ENCODE measurements around the gene LRIT2.

LRIT2 gene

DNA sequence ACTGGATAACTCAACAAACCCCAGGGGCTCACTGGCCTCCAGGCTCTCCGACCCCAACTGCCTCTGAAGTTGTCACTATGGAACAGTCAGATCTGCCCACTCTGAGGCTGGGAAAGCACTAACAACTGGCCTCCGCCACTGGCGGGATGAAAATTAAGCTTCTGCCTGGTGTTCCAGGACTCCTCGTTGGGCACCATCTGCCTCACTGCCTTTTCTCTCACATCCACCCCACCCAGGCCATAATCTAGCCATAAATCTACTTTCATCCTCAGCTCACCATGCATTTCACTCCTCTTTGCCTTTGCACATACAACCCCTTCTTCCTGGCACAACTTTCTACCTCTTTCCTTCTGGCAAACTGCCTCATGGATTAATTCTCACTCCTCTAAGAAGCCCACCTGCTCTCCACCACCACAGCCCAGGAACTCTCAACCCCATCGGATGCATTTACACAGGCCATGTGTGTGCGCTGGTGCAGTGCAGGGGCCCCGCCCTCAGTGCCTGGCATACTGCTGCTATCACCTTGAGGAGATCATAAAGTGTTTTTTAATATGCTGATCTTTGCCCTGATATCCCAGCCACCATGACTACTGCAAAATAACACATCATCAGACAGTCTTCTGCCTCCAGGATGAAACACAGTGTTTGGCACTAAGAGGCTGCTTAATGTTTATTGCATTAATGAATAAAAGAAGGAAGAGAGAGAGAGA is 27.0 kb downstream of the LRIT2 start:
- Histone ChIP-seq H3K9me3 (peaks cover 6% of the 10 kb centered on the region; the same call in 1 of the 2 replicates), H3K27ac (no peak overlapping the region), H3K36me3 (no peaks in the 10 kb centered on the region), H3K27me3 (peaks cover 40% of the 10 kb centered on the region), H3K4me2 (no peak overlapping the region), H3K4me3 (no peak overlapping the region), H4K20me1 (no peaks in the 10 kb centered on the region), H3K4me1 (no peaks in the 10 kb centered on the region), H3K9ac (no peak overlapping the region)
- TF ChIP-seq Cebpa-rat (IDR thresholded peaks at IDR 0.05) = no peak

DNA sequence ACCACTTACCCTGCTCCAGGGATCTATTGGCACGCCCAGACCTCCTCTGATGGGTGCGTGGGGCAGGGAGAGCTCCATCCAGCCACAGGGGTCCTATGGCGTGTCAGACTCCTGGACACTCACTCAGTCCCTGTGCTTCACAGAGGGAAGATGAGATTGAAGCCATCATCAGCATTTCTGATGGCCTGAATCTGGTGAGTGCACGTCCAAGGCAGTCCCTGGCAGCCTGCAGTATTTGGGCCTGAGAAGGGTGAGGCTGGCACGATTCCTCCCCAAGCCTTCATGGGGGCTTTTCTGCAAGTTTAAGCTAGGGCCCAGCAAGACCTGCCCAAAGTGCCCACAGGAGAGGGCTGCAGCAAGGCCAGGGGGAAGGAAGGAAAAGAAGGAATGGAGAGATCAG is 27.7 kb downstream of the LRIT2 start:
- TF ChIP-seq Cebpa-rat (IDR thresholded peaks at IDR 0.05) = no peak

DNA sequence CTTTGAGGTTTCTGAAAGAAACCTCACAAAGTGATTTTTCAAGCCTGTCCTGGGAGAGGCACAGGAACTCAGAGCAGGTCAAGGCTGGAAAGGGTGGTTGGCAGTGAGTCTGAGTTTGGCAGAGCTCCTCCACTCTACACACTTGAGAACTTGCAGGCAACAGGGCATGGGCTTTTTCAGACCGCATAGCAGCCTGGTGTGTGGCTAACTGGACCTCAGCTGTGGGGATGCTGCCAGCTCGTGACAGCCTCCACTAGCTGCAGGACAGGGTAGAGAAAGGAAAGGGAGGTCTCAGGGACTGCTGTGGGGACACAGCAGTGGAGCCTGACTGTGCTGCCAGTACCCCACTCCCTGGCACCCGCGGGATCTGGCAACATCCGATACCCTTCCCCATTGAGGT is 28.4 kb downstream of the LRIT2 start:
- Histone ChIP-seq H3K4me2 (no peak overlapping the region), H3K27ac (no peak overlapping the region), H3K9ac (no peak overlapping the region), H3K9me3 (peaks cover 6% of the 10 kb centered on the region; the same call in 1 of the 2 replicates), H3K36me3 (no peaks in the 10 kb centered on the region), H3K4me3 (no peak overlapping the region), H3K4me1 (no peaks in the 10 kb centered on the region), H4K20me1 (no peaks in the 10 kb centered on the region), H3K27me3 (peaks cover 50% of the 10 kb centered on the region)
- TF ChIP-seq Cebpa-rat (IDR thresholded peaks at IDR 0.05) = no peak

More for the DNA sequence above, 27.7 kb downstream of the LRIT2 start:
- H3K9ac ChIP-seq = no peak overlapping the region
- no peak overlapping the region for H3K4me2 ChIP-seq
- no peaks in the 10 kb centered on the region for H3K36me3 ChIP-seq
- H3K4me1 ChIP-seq = no peaks in the 10 kb centered on the region
- peaks cover 6% of the 10 kb centered on the region; the same call in 1 of the 2 replicates for H3K9me3 ChIP-seq
- H3K4me3 ChIP-seq = no peak overlapping the region
- H3K27ac ChIP-seq = no peak overlapping the region
- no peaks in the 10 kb centered on the region for H4K20me1 ChIP-seq
- peaks cover 48% of the 10 kb centered on the region for H3K27me3 ChIP-seq

DNA sequence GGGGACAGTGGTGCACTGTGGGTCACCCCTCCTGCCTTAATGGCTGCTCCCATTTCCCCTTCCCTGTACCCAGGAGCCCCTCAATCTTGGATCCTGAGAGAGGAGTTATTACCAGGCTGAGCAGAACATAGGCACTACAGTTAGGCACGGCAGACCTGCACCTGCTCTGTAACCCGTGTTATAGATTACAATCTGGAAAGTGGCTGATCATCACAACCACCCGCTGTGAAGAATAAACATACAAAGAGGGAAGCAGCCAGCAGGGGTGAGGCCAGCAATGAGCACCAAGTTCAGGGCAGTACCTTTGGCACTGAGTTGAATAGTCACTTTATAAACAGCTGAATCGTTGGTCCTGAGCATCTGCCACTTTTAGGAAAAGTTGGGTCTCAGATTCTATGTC is 29.3 kb downstream of the LRIT2 start:
- no peaks in the 10 kb centered on the region for H3K36me3 ChIP-seq
- no peak overlapping the region for H3K4me3 ChIP-seq
- no peak overlapping the region for H3K9ac ChIP-seq
- H3K4me2 ChIP-seq = no peak overlapping the region
- no peak overlapping the region for H3K27ac ChIP-seq
- H3K27me3 ChIP-seq = peaks cover 50% of the 10 kb centered on the region
- peaks cover 6% of the 10 kb centered on the region; the same call in 1 of the 2 replicates for H3K9me3 ChIP-seq
- TF ChIP-seq Cebpa-rat (IDR thresholded peaks at IDR 0.05) = no peak
- no peaks in the 10 kb centered on the region for H3K4me1 ChIP-seq
- H4K20me1 ChIP-seq = no peaks in the 10 kb centered on the region

DNA sequence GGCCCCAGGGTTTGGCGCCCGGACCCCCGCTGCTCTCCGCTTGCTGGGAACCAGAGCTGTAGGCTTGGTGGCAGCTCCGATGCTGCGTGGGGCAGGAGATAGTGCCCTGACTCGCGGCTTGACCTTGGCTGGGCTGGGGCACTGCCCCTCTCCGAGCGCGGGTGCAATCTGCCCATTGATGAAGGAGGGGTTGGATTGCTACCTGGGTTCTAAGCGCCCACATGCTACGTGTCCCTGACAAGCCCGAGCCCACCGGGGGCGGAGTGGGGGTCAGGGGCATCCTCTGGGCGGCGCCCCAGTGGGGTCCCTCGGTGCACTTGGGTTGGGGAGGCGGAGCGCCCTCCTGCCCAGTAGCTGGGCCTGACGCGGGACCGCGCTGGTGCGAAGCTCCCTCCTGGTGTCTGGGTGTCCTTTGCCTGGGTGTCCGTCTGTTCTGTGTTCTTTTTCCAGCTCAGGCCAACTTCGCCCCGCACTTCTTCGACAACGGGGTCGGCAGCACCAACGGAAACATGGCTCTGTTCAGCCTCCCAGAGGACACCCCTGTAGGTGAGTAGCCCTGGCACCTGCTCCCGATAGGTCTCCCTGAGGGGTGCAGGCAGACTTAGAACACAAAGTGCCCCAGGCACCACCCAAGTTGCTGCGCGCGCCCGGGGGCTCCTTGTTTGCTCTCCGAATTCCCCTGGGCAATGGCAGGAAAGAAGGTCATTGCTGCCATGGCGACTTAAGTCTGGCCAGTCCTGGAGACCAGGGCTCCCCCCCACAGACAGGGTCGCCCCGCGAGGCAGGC is 30.1 kb downstream of the LRIT2 start:
- no peak overlapping the region for H3K4me3 ChIP-seq
- no peak overlapping the region for H3K27ac ChIP-seq
- H3K36me3 ChIP-seq = no peaks in the 10 kb centered on the region
- H3K9ac ChIP-seq = no peak overlapping the region
- TF ChIP-seq Cebpa-rat (IDR thresholded peaks at IDR 0.05) = no peak
- H3K27me3 ChIP-seq = peaks cover 50% of the 10 kb centered on the region
- H3K9me3 ChIP-seq = peaks cover 6% of the 10 kb centered on the region; the same call in 1 of the 2 replicates
- no peak overlapping the region for H3K4me2 ChIP-seq
- no peaks in the 10 kb centered on the region for H4K20me1 ChIP-seq
- no peaks in the 10 kb centered on the region for H3K4me1 ChIP-seq

DNA sequence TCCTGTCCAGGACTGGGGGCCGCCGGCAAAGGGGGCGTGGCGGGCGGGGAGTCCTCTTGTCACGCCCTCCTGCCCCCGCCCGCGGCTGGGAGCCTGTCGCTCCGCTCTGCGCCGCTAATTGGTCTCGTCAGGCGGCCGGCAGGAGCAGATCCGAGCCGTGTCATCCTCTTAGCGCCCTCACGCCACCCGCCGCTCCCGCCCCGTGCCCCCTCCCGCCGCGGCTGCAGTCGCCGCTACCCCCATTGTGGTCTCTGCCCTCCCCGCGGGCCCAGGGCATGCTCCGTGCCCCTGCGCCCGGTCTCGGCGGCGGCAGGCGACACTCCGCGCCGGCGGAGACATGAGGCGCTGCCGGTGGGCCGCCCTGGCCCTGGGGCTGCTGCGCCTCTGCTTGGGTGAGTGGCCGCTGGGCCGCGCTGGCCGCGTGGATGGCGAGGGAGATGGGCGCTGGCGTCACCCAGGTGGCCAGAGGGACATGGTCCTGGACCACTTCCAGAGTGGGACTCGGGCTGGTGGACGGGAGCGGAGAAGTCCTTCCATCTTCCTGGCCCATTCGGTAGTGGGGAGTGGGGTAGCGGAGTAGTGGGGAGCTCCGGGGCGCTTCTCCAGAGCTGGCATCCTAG is 30.8 kb downstream of the LRIT2 start, which contains the start of gene CDHR1:
Gene CDHR1 (plus strand): TSS at position 114 of the 620 bp plus-strand sequence. CDS start 224 bp downstream, at position 338.
- no peak within 1 kb of the TSS for H3K27ac ChIP-seq
- H3K4me1 ChIP-seq = no peaks in the 10 kb centered on the region
- H3K36me3 ChIP-seq = no peaks in the 10 kb centered on the region
- TF ChIP-seq Cebpa-rat (IDR thresholded peaks at IDR 0.05) = no peak
- H3K27me3 ChIP-seq = peaks cover 50% of the 10 kb centered on the region
- H3K4me2 ChIP-seq = peak within 1 kb of the TSS; percentile 39
- no peak within 1 kb of the TSS for H3K9ac ChIP-seq
- no peak within 1 kb of the TSS for H3K4me3 ChIP-seq
- H3K9me3 ChIP-seq = peaks cover 6% of the 10 kb centered on the region; the same call in 1 of the 2 replicates
- H4K20me1 ChIP-seq = no peaks in the 10 kb centered on the region

DNA sequence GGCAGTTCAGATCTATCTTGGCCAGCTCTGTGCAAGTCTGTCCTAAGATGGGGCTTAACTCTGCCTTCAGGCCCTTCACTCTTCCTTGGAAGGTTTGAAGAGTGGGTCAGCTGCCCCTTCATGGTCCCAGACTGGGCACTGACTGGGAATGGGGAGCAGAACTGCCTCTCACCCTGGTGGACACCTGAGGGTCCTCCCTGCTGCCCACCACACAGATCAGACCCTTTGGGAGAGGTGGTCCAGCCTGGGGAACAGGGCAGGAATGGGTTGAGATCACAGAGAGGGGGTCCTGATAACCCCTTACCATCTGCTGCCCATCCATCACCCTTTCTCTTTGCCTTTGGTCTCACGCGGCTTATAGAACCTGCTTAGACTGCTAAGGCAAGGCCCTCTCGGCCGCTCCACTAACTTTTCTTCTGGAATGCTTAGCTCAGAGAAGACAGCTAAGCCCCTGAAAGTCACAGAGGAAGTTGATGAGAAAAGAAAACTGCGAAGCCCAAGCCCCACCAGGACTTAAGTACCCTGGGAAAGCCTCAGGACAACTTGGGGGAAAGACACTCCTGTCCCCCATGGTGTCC is 31.4 kb downstream of the LRIT2 start:
- Histone ChIP-seq H3K4me1 (no peaks in the 10 kb centered on the region), H4K20me1 (no peaks in the 10 kb centered on the region), H3K4me2 (peak overlapping the region; percentile 39), H3K9ac (no peak overlapping the region), H3K36me3 (no peaks in the 10 kb centered on the region), H3K4me3 (no peak overlapping the region), H3K9me3 (peaks cover 6% of the 10 kb centered on the region; the same call in 1 of the 2 replicates), H3K27me3 (peaks cover 50% of the 10 kb centered on the region), H3K27ac (no peak overlapping the region)
- TF ChIP-seq Cebpa-rat (IDR thresholded peaks at IDR 0.05) = no peak

DNA sequence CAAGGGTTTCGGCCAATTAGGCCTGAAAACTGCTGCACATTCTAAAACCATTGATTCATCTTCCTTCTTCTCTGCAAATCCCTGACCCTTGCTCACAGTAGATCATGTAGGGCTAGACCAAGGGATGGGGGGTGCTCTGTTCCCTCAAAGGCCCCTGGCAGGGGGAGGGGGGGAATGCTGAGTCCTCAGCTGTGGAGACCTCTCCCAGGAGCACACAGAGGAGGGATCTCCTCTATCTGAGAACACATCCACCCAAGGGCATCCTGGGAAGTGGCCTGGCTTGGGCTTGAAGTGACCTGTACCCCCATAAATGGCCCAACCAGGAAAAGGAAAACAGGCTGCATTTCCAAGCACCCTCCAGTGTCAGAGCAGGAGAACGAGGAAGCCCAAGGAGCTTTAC is 32.0 kb downstream of the LRIT2 start:
- no peak overlapping the region for H3K27ac ChIP-seq
- no peaks in the 10 kb centered on the region for H3K36me3 ChIP-seq
- no peak overlapping the region for H3K9ac ChIP-seq
- H3K27me3 ChIP-seq = peaks cover 50% of the 10 kb centered on the region
- TF ChIP-seq Cebpa-rat (IDR thresholded peaks at IDR 0.05) = no peak
- no peak overlapping the region for H3K4me2 ChIP-seq
- no peak overlapping the region for H3K4me3 ChIP-seq
- no peaks in the 10 kb centered on the region for H3K4me1 ChIP-seq
- no peaks in the 10 kb centered on the region for H4K20me1 ChIP-seq
- peaks cover 6% of the 10 kb centered on the region; the same call in 1 of the 2 replicates for H3K9me3 ChIP-seq

DNA sequence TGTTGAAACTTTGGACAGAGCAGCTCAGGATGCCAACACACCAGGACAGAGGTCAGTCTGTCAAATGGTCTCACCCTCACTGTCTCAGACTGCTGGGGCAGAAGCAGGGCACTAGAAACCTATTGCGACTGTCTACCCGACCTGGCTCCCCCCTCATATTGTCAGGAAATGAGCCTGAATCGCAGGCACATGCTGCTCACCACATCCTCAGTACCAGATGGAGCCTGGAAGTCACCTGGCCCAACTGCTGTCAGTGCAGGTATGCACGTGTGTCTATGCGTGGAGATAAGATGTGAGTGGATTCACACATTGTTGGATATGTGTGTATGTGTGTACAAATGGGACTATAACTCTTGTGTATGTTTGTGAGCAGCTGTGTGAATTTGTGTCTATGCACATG is 34.2 kb downstream of the LRIT2 start:
- no peak overlapping the region for H3K27ac ChIP-seq
- H3K27me3 ChIP-seq = peaks cover 37% of the 10 kb centered on the region
- TF ChIP-seq Cebpa-rat (IDR thresholded peaks at IDR 0.05) = no peak
- no peaks in the 10 kb centered on the region for H4K20me1 ChIP-seq
- no peak overlapping the region for H3K4me2 ChIP-seq
- H3K9me3 ChIP-seq = peaks cover 6% of the 10 kb centered on the region; the same call in 1 of the 2 replicates
- no peaks in the 10 kb centered on the region for H3K4me1 ChIP-seq
- no peaks in the 10 kb centered on the region for H3K36me3 ChIP-seq
- no peak overlapping the region for H3K9ac ChIP-seq
- no peak overlapping the region for H3K4me3 ChIP-seq
